Fibroblast of lung (primary cell): ENCODE data around the gene C6orf47.

ENCODE experiments used
- EZH2 ChIP-seq: IDR thresholded peaks from 2 replicates; pipeline ENCODE4 v1.5.1; 2012; ENCODE audit warnings: low read length, control low read depth, mild to moderate bottlenecking; ENCODE audit errors: missing control alignments
- TF ChIP-seq, protein P1 (sequence below), 2 donors: IDR thresholded peaks in 1 of 2; conservative IDR thresholded peaks in 1 of 2; 1 replicate in 1 of 2; 2 replicates in 1 of 2; pipeline ENCODE4 v1.5.1; 2011 to 2012; ENCODE audit warnings: low read length in 2 of 2, control low read depth in 1 of 2, inconsistent platforms in 1 of 2, low read depth in 1 of 2, mild to moderate bottlenecking in 1 of 2

- TF ChIP-seq, protein P1, sequence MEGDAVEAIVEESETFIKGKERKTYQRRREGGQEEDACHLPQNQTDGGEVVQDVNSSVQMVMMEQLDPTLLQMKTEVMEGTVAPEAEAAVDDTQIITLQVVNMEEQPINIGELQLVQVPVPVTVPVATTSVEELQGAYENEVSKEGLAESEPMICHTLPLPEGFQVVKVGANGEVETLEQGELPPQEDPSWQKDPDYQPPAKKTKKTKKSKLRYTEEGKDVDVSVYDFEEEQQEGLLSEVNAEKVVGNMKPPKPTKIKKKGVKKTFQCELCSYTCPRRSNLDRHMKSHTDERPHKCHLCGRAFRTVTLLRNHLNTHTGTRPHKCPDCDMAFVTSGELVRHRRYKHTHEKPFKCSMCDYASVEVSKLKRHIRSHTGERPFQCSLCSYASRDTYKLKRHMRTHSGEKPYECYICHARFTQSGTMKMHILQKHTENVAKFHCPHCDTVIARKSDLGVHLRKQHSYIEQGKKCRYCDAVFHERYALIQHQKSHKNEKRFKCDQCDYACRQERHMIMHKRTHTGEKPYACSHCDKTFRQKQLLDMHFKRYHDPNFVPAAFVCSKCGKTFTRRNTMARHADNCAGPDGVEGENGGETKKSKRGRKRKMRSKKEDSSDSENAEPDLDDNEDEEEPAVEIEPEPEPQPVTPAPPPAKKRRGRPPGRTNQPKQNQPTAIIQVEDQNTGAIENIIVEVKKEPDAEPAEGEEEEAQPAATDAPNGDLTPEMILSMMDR (conservative IDR thresholded peaks at IDR 0.05 in 1 of 2, IDR thresholded peaks at IDR 0.05 in 1 of 2; ENCODE audit: low read depth in 1 of 2, low read length in 2 of 2) = no peak
- no peak for TF ChIP-seq EZH2
These were observed at the start of gene C6orf47 for GRCh38 chr6:31660381-31661261.
